ENCODE measurements around the gene CDCA3.

GRCh38 chr12:6858799-6859198 lies 7.7 kb upstream of the CDCA3 start:
- no peak for TF ChIP-seq CTCF (conservative IDR thresholded peaks at IDR 0.05; ENCODE audit: low read length)
- no peak for TF ChIP-seq EZH2phosphoT487 (IDR thresholded peaks at IDR 0.05; ENCODE audit: borderline replicate concordance, low read depth, low read length)

All from OCI-LY7 (cell line).